ENCODE data around the gene DNAH1. TPM values are rescaled to one million over a fixed set of nuclear protein-coding genes. Genes with fewer than 3 reads are reported as not detected.

DNAH1 gene
- total and polyA plus RNA-seq, 2 of the 13 experiments (the other 11 are each of a cell fraction or from before 2014, with no cell fraction given), result 0.64 to 3.5 TPM

DNA sequence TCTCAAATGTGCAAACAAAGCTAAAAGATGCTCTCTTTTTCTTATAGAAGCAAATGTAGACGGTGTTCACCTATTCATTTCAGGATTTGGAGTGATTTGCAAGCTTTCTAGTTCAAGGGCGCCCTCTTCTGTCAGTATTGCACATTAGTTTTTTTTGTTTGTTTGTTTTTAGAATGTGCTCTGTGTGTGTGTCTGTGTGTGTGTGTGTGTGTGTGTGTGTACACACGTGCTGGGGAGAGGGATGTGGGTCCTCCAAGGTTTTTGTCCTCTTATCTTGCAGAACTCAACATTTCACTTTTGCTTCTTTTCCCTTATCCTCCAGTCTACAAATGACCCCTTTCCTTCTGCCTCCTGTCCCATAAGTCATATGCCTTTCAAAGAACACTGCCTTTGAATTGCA lies 23.5 kb downstream of the DNAH1 start (continued):
- TF ChIP-seq ZNF678 (CRISPR knock-in tag; IDR thresholded peaks at IDR 0.05), result no peak
- no peak for TF ChIP-seq GABPA (IDR thresholded peaks at IDR 0.05; ENCODE audit: low read depth, low read length)
- TF ChIP-seq GABPA (CRISPR knock-in tag; IDR thresholded peaks at IDR 0.05; ENCODE audit: low read depth), result no peak
- TF ChIP-seq, protein P1, sequence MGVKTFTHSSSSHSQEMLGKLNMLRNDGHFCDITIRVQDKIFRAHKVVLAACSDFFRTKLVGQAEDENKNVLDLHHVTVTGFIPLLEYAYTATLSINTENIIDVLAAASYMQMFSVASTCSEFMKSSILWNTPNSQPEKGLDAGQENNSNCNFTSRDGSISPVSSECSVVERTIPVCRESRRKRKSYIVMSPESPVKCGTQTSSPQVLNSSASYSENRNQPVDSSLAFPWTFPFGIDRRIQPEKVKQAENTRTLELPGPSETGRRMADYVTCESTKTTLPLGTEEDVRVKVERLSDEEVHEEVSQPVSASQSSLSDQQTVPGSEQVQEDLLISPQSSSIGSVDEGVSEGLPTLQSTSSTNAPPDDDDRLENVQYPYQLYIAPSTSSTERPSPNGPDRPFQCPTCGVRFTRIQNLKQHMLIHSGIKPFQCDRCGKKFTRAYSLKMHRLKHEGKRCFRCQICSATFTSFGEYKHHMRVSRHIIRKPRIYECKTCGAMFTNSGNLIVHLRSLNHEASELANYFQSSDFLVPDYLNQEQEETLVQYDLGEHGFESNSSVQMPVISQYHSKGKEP (CRISPR knock-in tag; IDR thresholded peaks at IDR 0.05), result no peak
- no peak for TF ChIP-seq POGZ (CRISPR knock-in tag; IDR thresholded peaks at IDR 0.05)
- no peak for TF ChIP-seq HIVEP1 (CRISPR knock-in tag; IDR thresholded peaks at IDR 0.05)
- TF ChIP-seq KDM3A (CRISPR knock-in tag; IDR thresholded peaks at IDR 0.05; ENCODE audit: low read depth), result no peak
- TF ChIP-seq ZNF672 (CRISPR knock-in tag; IDR thresholded peaks at IDR 0.05), result no peak
- TF ChIP-seq MEIS2 (CRISPR knock-in tag; IDR thresholded peaks at IDR 0.05), result no peak
- TF ChIP-seq FOSL2 (CRISPR knock-in tag; IDR thresholded peaks at IDR 0.05), result no peak
- TF ChIP-seq DNMT1 (CRISPR knock-in tag; IDR thresholded peaks at IDR 0.05), result no peak
- no peak for TF ChIP-seq CC2D1A (CRISPR knock-in tag; IDR thresholded peaks at IDR 0.05)
- TF ChIP-seq, protein P2, sequence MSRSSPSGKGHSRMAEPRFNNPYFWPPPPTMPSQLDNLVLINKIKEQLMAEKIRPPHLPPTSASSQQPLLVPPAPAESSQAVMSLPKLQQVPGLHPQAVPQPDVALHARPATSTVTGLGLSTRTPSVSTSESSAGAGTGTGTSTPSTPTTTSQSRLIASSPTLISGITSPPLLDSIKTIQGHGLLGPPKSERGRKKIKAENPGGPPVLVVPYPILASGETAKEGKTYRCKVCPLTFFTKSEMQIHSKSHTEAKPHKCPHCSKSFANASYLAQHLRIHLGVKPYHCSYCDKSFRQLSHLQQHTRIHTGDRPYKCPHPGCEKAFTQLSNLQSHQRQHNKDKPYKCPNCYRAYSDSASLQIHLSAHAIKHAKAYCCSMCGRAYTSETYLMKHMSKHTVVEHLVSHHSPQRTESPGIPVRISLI (CRISPR knock-in tag; IDR thresholded peaks at IDR 0.05; ENCODE audit: borderline replicate concordance), result peak; percentile 63; the same call in 1 of the 2 replicates
- no peak for TF ChIP-seq SALL1 (CRISPR knock-in tag; IDR thresholded peaks at IDR 0.05)
- TF ChIP-seq, protein P3, sequence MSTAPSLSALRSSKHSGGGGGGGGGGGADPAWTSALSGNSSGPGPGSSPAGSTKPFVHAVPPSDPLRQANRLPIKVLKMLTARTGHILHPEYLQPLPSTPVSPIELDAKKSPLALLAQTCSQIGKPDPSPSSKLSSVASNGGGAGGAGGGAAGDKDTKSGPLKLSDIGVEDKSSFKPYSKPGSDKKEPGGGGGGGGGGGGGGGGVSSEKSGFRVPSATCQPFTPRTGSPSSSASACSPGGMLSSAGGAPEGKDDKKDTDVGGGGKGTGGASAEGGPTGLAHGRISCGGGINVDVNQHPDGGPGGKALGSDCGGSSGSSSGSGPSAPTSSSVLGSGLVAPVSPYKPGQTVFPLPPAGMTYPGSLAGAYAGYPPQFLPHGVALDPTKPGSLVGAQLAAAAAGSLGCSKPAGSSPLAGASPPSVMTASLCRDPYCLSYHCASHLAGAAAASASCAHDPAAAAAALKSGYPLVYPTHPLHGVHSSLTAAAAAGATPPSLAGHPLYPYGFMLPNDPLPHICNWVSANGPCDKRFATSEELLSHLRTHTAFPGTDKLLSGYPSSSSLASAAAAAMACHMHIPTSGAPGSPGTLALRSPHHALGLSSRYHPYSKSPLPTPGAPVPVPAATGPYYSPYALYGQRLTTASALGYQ (CRISPR knock-in tag; IDR thresholded peaks at IDR 0.05), result no peak
- no peak for TF ChIP-seq CBX2 (IDR thresholded peaks at IDR 0.05; ENCODE audit: low read depth, low read length)
- TF ChIP-seq CBX2 (CRISPR knock-in tag; IDR thresholded peaks at IDR 0.05; ENCODE audit: low read depth), result no peak
- no peak for TF ChIP-seq HHEX (CRISPR knock-in tag; IDR thresholded peaks at IDR 0.05)
- no peak for TF ChIP-seq FOXK2 (IDR thresholded peaks at IDR 0.05)
- no peak for TF ChIP-seq MAFG (CRISPR knock-in tag; IDR thresholded peaks at IDR 0.05)
- no peak for TF ChIP-seq DPF2 (CRISPR knock-in tag; IDR thresholded peaks at IDR 0.05; ENCODE audit: borderline replicate concordance, low read depth)
- no peak for TF ChIP-seq ZNF550 (CRISPR knock-in tag; IDR thresholded peaks at IDR 0.05; ENCODE audit: borderline replicate concordance)
- TF ChIP-seq GFI1 (CRISPR knock-in tag; IDR thresholded peaks at IDR 0.05; ENCODE audit: borderline replicate concordance), result no peak
- TF ChIP-seq, protein P4, sequence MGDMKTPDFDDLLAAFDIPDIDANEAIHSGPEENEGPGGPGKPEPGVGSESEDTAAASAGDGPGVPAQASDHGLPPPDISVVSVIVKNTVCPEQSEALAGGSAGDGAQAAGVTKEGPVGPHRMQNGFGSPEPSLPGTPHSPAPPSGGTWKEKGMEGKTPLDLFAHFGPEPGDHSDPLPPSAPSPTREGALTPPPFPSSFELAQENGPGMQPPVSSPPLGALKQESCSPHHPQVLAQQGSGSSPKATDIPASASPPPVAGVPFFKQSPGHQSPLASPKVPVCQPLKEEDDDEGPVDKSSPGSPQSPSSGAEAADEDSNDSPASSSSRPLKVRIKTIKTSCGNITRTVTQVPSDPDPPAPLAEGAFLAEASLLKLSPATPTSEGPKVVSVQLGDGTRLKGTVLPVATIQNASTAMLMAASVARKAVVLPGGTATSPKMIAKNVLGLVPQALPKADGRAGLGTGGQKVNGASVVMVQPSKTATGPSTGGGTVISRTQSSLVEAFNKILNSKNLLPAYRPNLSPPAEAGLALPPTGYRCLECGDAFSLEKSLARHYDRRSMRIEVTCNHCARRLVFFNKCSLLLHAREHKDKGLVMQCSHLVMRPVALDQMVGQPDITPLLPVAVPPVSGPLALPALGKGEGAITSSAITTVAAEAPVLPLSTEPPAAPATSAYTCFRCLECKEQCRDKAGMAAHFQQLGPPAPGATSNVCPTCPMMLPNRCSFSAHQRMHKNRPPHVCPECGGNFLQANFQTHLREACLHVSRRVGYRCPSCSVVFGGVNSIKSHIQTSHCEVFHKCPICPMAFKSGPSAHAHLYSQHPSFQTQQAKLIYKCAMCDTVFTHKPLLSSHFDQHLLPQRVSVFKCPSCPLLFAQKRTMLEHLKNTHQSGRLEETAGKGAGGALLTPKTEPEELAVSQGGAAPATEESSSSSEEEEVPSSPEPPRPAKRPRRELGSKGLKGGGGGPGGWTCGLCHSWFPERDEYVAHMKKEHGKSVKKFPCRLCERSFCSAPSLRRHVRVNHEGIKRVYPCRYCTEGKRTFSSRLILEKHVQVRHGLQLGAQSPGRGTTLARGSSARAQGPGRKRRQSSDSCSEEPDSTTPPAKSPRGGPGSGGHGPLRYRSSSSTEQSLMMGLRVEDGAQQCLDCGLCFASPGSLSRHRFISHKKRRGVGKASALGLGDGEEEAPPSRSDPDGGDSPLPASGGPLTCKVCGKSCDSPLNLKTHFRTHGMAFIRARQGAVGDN (CRISPR knock-in tag; IDR thresholded peaks at IDR 0.05), result no peak
- no peak for TF ChIP-seq SOX5 (CRISPR knock-in tag; IDR thresholded peaks at IDR 0.05; ENCODE audit: borderline replicate concordance)
- no peak for TF ChIP-seq EED (CRISPR knock-in tag; IDR thresholded peaks at IDR 0.05)
